PFSK-1 (cell line): Measurements from ENCODE around the gene ESR1.

Experiments used
- POLR2AphosphoS5 ChIP-seq: IDR thresholded peaks from 2 replicates; pipeline ENCODE4 v1.6.1; 2012; ENCODE audit warnings: low read depth, mild to moderate bottlenecking, control low read depth, low read length, moderate library complexity
- REST ChIP-seq, 2 experiments: IDR thresholded peaks; 2 replicates each; pipeline versions ENCODE4 v1.6.1 to v1.8.0; 2011 to 2012; ENCODE audit warnings: low read depth in 2 of 2, low read length in 2 of 2, control low read depth in 1 of 2, inconsistent platforms in 1 of 2, mild to moderate bottlenecking in 1 of 2, moderate library complexity in 1 of 2; ENCODE audit not compliant: insufficient read depth in 1 of 2
- SIN3A ChIP-seq: IDR thresholded peaks from 2 replicates; pipeline ENCODE4 v1.6.1; 2012; ENCODE audit warnings: mild to moderate bottlenecking, low read length, moderate library complexity, borderline replicate concordance; ENCODE audit not compliant: insufficient read depth
- TAF1 ChIP-seq: IDR thresholded peaks from 2 replicates; pipeline ENCODE4 v1.6.1; 2012; ENCODE audit warnings: low read length, control low read depth, borderline replicate concordance; ENCODE audit not compliant: insufficient read depth

DNA sequence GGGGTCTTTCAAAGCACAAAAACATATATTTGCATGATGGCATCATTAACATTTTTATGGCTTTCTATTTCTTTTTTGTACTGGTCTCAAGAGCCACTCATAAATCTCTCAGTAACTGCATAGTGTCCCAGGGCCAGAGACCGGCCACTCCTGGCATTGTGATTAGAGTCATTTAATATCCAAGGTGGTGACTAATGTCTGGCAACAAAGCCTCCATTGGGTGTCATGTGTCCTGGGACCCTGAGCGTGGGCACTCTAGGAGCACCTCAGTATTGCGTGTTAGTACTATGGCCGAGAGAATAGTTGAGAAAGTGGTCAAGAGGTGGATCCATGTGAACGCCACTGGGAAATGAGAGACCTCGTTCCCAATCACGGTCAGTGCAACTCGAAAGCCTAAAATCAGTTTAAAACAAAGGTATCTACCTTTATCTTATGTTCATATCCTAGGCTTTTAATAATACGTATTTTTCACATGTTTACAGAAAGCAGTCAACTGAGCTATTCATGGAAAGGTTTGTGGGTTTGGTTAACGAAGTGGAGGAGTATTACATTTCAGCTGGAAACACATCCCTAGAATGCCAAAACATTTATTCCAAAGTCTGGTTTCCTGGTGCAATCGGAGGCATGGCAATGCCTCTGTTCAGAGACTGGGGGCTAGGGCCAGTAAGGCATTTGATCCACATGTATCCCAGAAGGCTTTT, 2.7 kb upstream of the ESR1 start:
- TF ChIP-seq POLR2AphosphoS5 (no peak), TAF1 (no peak), SIN3A (no peak), REST (IDR thresholded peaks at IDR 0.05; ENCODE audit: insufficient read depth in 1 of 2, low read depth in 2 of 2, low read length in 2 of 2) (no peak)
